AG08395 (cell line): Measurements from ENCODE around the gene SLC17A4.
"Not testable (repeated sequence)": the region's sequence is repeated elsewhere in the genome, so short reads cannot be mapped to it uniquely, and the experiment has no call there.

Experiments used
- DNase-seq: peaks from one replicate; pipeline ENCODE4 v3.0.0; 2012; ENCODE audit warnings: mixed read lengths, low spot score

Gene SLC17A4, protein sequence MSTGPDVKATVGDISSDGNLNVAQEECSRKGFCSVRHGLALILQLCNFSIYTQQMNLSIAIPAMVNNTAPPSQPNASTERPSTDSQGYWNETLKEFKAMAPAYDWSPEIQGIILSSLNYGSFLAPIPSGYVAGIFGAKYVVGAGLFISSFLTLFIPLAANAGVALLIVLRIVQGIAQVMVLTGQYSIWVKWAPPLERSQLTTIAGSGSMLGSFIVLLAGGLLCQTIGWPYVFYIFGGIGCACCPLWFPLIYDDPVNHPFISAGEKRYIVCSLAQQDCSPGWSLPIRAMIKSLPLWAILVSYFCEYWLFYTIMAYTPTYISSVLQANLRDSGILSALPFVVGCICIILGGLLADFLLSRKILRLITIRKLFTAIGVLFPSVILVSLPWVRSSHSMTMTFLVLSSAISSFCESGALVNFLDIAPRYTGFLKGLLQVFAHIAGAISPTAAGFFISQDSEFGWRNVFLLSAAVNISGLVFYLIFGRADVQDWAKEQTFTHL

DNA sequence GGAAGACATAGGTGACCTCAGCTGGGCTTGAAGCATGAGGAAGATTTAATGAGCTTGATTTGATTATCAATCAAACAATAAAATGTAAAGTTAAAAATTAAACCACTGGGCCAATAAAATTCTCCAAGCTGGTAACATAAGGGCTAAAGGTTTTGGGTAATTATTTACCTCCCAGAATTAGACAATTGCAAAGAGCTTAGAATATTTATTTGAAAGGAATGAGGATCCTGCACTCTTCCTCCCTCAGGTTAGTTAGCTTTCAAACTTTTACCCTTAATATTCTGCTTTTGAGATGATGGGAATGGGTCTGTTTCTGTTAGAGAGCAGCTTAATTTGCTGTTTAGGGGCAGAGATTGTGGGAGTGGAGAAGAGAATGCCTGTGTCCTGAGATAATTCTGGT, at the start of gene SLC17A4:
Gene SLC17A4 (plus strand): TSS at position 208 of the 400 bp plus-strand sequence. CDS start 7,221 bp downstream, outside the sequence.
- DNase-seq: no peak

DNA sequence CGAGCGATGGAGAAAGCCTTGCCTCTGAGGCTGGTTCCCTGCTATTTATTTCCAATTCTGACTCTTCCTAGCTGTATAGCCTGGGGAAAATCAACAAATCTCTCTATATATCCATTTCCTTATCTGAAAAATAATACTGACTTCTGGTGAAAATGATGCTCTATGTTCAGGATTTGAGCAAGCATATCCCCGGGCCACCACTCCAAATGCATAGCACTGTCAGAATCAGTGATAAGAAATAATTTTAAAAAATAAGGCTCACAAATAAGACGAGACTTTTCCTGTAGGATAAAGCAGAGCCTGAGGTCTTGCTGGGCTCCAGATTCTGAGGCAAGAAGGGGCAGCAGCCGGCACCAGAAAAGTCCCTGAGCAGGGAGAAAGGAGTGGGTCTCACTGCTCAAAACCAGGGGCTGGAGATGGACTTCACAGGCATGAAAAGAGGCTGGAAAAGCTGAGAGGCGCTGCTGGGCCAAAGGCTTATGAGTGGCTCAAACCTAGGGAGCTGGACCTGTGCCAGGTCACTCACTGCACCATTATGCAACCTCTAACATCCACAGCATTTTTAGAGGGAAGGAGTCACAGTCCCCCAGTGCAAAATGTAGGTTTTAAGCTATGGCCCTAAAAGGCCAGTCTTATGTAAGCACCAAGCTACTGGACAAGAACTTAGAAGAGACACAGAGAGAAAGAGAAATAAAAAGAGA, 48.1 kb upstream of the SLC17A4 start:
- DNase-seq: no peak

DNA sequence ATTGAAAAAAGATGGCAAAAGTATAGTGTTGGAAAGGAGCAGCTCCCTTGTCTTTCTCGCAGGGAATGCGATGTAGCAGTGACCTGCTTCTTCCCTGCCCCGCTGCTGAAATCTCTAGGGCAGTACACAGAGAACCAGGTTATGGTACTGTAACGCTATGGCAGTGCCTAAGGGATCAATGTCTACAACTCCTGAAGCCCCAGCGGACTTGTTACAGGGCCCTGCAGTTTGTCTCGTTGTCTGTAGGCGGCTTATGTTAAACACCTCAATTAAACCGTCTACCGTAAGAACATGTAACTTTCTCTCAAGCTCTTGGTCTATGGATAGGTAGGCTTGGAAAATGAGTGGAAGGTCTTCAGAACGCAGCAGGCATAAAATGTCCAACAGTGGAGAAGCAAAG, 44.8 kb upstream of the SLC17A4 start:
- no peak for DNase-seq

DNA sequence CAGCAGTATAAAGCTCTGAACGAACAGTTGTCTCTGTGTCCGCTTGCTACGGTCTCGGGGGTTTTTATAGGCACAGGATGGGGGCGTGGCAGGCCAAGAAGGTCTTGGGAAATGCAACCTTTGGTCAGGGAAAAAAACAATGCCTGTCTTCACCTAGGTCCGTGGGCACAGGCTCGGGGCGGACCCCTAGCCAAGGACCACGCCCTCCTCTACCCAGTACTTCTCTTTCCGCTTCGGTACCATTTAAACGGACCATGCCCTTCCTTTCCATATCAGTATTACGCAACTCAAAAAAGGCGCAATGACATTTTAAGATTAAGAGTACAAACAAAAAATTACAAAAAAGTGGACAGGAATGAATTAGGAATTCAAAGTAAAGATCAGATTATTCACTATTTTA, 44.3 kb upstream of the SLC17A4 start:
- DNase-seq: no peak

DNA sequence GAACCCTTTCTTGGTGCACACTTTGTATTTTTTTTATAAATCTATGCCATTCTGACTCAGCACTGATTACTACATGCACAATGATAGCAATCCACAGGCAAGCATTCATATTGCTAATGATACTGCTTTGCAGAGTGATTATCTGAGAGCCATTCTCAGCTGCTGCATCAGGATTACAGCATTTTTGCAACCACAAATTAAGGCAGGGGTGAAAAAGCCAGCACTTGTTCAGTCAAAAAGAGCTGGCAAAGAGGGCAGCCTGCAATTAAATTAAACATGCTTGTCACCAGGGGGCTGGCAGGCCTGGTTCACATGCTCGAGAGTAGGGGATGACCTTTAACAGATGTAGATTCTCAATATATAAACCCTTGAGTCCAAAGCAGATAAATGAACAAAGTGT, 40.7 kb upstream of the SLC17A4 start:
- DNase-seq: no peak

DNA sequence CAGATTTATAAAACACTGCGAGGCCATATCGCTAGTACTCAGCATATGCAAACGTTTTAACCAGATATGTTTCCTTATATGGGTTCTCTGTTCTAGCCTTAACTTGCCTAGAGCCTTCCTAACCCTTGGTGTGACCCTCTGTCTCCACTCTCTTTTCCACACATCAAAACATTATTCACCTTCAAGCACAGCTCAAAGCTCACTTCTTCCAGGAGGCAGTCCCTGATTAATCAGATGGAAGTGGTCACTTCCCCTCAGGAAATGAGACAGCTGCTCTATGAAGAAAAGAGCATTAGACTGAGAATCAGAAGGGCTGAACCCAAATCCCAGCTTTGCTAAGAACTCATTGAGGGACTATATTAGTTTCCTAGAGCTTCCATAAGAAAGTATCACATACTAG, 39.8 kb upstream of the SLC17A4 start:
- no peak for DNase-seq

DNA sequence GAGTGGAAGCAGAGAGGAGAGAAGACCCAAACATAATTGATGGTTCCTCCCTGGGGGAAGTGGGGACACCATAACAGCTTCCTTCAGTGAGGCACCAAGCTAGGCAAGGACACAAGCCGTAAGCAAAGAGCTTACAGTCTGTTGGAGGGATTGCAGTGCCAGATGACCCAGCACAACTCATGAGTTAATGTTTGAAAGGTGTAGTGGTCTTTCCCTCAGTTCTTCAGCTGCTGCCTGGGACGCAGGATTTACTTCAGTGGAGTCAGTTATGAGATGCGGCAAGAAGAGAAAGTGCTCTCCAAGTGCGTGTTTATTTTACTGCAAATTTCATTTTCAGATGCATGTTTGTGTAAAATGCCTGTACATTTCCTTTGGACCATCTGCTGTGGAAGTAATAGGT, 38.7 kb upstream of the SLC17A4 start:
- no peak for DNase-seq

DNA sequence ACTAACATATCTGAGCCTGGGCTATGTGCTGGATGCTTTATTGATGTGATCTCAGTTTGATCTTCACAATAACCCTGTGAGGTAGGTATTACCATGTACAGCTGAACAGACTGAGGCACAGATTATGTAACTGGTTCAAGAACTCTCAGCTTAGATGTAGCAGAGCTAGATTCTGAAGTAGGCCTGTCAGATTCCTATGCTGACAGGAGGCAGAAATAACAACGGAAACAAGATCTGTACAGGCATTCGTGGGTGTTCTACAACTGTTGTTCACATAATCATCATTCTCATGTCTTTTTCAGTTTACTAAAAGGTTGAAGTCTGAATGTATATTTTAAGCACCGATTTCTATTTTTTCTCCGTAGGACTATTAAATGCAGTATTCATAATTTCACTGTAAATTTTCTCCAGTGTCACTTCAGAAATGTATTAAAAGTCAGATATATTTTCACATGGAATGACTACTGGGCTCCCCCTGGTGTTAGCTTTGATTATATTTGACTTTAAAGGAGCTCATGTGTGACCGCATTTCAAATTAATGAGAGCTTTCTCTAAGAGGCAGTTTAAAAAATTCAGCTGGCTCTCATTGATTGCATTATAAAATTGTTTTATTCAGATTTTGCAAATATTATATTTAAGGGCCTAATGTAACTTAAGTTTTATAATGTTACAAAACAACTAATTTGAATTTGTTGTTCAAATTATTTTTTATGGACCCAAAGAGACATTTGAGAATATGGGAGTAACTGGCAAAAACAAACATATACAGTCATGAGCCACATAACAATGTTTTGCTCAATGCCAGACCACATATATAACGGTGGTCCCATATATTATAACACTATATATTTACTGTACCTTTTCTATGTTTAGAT, 36.4 kb upstream of the SLC17A4 start:
- peak; percentile 32 for DNase-seq

DNA sequence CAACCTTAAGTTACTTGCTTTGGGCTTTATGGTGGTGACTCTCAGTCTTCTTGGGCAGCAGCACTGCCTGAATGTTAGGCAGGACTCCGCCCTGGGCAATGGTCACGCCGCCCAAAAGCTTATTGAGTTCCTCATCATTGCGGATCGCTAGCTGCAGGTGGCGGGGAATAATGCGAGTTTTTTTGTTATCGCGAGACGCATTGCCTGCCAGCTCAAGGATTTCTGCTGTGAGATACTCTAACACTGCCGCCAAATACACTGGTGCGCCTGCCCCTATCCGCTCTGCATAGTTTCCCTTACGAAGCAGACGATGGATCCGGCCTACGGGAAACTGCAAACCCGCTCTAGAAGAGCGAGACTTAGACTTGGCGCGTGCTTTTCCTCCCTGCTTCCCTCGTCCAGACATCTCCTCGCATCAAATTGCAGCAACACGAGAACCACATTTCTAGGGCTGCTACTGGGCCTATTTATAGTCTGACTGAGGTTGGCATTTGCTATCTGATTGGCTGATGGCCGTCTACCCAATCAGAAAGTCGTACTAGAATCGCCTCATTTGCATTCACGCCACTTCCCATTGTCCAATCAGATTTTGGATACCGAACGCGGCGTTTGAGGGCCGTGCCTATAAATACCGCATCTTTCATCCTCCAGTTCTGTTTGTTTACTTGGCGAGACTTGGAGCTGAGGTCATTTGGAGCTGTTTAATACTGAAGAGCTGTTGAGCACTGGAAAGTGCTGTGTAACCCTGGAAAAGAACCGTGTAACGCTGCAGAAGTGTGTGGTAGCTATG, 28.2 kb upstream of the SLC17A4 start:
- no peak for DNase-seq

DNA sequence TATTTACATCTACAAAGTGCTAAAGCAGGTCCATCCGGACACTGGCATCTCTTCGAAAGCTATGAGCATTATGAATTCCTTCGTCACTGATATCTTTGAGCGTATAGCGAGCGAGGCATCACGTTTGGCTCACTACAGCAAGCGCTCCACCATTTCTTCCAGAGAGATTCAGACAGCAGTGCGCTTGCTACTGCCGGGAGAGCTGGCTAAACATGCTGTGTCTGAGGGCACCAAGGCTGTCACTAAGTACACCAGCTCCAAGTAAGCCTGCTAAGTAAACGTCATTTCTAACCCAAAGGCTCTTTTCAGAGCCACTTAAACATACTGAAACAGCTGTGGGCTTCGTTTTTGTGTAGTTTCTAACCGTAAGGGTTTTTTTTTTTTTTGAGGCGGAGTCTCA, 27.5 kb upstream of the SLC17A4 start:
- no peak for DNase-seq

DNA sequence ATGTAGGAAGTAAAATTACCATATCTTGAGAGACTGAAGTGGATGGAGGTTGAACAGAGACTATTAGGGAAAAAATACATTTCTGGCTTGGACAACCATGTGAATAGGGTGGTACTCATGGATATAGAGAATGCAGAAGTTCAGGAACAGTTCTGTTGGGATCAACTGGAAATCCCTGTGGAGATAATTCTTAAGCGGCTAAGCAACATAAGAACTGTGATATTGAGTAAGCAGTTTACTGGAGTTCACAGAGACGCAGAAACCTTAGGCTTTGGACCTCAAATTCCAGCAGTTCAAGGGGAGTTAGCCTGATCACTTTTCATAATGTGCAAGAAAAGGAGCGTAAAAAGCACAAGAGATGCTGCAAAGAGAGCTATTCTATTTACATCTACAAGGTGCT, 23.6 kb upstream of the SLC17A4 start:
- DNase-seq: no peak

DNA sequence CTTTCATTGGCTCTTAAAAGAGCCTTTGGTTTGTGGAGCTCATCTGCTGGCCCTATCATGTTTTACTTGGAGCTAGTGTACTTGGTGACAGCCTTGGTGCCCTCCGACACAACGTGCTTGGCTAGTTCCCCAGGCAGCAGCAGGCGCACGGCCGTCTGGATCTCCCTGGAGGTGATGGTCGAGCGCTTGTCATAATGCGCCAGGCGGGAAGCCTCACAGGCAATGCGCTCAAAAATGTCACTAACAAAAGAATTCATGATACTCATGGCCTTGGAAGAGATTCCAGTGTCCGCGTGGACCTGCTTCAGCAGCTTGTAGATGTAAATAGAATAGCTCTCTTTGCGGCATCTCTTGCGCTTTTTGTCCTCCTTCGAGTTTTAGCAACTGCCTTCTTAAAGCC, 22.8 kb upstream of the SLC17A4 start:
- no peak for DNase-seq

DNA sequence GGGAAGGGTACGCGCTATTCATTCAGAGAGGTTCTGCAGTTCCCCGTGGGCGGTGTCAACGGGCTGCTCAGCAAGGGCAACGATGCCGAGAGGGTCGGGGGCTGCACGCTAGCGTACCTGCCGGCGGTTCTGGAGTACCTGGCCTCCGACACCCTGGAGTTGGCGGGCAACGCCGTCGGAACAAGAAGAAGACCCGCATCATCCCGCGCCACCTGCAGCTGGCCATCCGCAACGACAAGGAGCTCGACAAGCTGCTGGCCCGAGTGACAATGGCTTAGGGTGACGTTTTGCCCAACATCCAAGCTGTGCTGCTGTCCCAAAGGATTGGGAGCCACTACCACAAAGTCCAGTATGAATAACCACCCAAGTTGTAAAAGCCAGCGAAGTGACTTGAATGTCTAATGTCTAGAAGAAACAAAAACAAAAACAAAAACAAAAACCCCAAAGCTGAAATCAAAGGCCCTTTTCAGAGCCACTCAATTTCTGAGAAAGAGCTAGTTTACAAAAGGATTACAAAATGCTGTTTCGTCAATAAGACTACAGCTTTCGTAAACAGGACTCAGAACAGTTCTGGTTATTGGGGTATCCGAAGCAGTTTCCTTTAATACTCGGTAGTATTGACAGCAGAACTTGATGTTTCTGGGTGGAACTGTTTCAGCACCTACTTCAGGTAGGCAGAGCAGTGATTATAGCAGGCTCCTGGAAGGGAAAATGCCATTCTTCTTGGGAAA, 21.9 kb upstream of the SLC17A4 start:
- DNase-seq: no peak

DNA sequence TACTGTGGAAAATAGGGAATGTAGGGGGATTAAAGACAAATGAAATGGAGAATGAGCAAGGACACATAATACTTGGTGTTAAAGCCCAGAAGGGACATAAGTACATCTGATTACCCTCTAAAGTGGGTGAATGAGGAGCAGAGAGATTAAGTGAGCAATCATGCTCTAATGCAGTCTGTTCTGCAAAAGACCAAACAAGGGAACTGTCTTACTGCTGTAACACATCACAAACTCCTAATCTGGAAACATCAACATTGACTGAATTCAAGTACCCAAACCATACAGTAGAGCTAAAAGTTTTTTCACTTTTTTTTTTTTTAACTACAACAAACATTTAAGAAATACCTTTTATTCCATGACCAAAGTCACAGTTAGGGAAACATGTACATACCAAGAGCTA, 19.3 kb upstream of the SLC17A4 start:
- no peak for DNase-seq

DNA sequence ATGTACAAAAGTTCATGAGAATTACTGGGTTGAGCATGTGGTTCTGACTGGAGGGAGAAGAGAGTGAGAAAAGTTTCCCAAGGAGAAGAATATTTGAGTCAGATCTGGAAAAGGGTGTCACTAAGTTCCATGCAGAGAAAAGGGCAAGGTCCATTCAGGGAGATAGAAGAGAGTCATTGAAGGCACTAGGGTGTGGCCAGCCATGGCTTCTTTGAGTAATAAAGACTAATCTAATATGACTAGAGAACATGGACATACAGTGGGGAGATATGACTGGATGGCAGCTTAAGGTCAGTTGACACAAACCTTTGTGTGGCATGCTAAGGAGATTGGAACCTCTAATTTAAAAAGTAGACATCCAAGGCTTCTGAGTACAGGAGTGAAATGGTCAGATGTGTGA, 10.7 kb upstream of the SLC17A4 start:
- no peak for DNase-seq

DNA sequence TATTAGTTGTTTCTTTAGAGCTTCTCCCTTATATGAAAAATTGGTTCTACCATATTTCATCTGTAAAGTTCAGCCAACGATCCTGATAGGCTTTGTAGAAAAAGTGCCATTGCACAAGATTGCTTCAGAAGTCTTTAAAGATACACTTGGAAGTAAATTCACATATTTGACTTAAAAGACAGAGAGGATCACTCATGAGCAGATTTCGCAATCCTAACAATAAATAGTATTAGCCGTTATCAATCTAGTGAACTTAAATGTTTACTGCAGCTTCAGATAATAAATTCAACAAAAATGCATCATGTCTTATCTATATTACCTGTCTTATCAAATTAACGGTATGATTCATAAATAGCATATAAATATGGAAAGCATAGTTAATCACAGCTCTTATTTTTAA, 8.7 kb upstream of the SLC17A4 start:
- DNase-seq: no peak

DNA sequence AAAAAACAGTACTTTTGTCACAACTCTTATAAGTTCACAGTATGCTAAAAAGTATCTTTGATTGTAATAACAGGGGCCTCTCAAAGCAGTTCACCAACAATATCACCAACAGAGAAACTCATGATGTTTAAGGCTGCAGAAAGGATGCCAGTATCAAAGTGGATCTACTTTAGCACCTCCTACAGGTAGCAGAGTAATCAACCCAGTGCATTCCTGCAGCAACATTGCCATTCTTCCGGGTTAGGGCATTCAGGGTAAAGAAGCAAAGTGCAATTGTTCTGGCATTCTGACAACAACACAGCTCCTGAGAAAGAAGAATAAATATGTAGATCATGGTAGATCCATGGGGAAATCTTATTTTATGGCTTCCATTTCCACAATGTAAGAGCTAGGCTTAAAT, 7.6 kb upstream of the SLC17A4 start:
- no peak for DNase-seq

DNA sequence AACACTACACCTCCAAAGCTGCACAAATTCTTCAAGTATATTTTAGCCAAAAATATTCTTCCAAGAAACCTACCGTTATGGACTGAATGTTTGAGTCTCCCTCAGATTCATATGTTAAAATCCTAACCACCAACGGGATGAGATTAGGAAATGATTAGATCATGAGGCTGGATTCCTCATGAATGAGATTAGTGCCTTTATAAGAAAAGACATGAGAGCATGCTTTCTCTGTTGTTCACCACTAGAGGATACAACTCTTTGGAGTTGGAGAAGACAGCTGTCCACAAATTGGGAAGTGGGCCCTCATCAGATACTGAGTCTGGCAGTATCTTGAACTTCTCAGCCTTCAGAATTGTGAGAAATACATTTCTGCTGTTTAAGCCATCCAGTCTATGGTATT, 7.1 kb upstream of the SLC17A4 start:
- DNase-seq: no peak

DNA sequence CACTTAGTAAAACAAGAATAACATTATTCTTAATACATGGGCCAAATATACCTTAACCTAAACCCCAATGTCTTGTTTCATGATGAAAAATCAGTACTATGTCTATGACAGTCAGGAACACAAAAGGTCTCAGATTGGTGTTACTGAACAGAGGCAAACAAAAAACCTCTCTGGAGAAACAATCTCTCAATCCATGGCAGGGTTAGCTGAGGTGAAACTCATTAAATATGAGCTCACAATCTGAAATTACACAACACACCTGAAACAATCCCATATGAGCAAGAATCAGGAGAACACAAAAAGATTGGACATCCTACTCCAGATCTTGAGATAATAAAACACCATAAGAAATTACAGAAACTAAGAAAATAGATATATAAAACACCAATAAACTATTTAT, 6.5 kb upstream of the SLC17A4 start:
- no peak for DNase-seq

DNA sequence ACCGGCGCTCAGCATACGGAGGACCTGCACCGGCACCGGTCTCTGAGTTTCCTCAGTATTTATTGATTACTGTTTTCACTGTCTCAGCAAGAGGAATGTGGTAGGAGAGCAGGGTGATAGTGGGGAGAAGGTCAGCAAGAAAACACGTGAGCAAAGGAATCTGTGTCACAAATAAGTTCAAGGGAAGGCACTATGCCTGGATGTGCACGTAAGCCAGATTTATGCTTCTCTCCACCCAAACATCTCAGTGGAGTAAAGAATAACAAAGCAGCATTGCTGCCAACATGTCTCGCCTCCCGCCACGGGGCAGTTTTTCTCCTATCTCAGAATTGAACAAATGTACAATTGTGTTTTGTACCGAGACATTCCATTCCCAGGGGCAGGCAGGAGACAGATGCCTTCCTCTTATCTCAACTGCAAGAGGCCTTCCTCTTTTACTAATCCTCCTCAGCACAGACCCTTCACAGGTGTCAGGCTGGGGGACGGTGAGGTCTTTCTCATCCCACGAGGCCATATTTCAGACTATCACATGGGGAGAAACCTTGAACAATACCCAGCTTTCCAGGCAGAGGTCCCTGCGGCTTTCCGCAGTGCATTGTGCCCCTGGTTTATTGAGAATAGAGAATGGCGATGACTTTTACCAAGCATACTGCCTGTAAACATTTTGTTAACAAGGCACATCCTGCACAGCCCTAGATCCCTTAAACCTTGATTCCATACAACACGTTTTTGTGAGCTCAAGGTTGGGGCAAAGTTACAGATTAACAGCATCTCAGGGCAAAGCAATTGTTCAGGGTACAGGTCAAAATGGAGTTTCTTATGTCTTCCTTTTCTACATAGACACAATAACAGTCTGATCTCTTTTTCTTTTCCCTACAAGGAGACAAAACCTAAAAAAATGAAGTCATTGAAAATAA, 5.7 kb upstream of the SLC17A4 start:
- not testable (repeated sequence) for DNase-seq
